SK-N-MC (cell line): ENCODE results near the gene CDY2B.
"Not testable (repeated sequence)": the region's sequence is repeated elsewhere in the genome, so short reads cannot be mapped to it uniquely, and the experiment has no call there.

Experiments used
- EZH2 ChIP-seq: fragments of 200-600 bp; sonication (generic); IDR thresholded peaks from one replicate; pipeline ENCODE4 v1.6.1; 2017; ENCODE audit warnings: antibody characterized with exemption
- FOXP2 ChIP-seq: optimal IDR thresholded peaks from 2 replicates; pipeline ENCODE3; 2011; ENCODE audit warnings: mild to moderate bottlenecking, moderate library complexity; ENCODE audit not compliant: insufficient read depth; ENCODE audit errors: extremely low read length, control extremely low read depth
- POLR2AphosphoS5 ChIP-seq: IDR thresholded peaks from 2 replicates; pipeline ENCODE4 v1.6.1; 2012; ENCODE audit warnings: mild to moderate bottlenecking, low read depth, low read length, borderline replicate concordance

DNA sequence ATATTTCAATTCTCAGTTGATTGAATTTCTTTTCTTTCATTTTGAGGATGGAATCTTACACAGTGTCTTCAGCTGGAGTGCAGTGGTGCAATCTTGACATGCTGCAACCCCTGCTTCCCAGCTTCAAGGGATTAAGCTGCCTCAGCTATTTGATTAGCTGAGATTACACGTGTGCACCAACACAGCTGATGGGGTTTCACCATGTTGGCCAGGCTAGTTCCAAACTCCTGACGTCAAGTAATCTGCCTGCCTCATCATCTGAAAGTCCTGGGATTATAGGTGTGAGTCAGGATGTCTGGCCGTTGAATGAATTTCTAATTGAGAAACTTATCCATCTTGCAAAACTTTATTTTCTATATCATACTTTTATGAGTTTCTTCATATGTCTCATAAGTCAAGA is 28.0 kb upstream of the CDY2B start:
- TF ChIP-seq POLR2AphosphoS5, EZH2, FOXP2: not testable (repeated sequence)
